Ishikawa (cell line): ENCODE measurements around the gene CMYA5.

Experiments used
- CREB1 ChIP-seq: IDR thresholded peaks from 2 replicates; pipeline ENCODE4 v1.6.1; 2012; ENCODE audit warnings: low read depth
- EGR1 ChIP-seq: IDR thresholded peaks from 2 replicates; pipeline ENCODE4 v1.6.1; 2012
- MAX ChIP-seq: IDR thresholded peaks from 2 replicates; pipeline ENCODE4 v1.6.1; 2012
- REST ChIP-seq: IDR thresholded peaks from 2 replicates; pipeline ENCODE4 v1.6.1; 2012; ENCODE audit warnings: low read depth, mild to moderate bottlenecking
- YY1 ChIP-seq: IDR thresholded peaks from 2 replicates; pipeline ENCODE4 v1.6.1; 2012; ENCODE audit warnings: low read depth
- ZBTB7A ChIP-seq: IDR thresholded peaks from 2 replicates; pipeline ENCODE4 v1.6.1; 2012; ENCODE audit warnings: low read depth

GRCh38 chr5:79687889-79688288, 1.7 kb upstream of the CMYA5 start:
- TF ChIP-seq ZBTB7A (no peak), MAX (no peak), REST (no peak), CREB1 (no peak), YY1 (no peak), EGR1 (no peak)
